B cell (primary cell): ENCODE measurements around the gene TMEM138. TPM values are rescaled to one million over a fixed set of nuclear protein-coding genes. Genes with fewer than 3 reads are reported as not detected.

Source experiments
- ATAC-seq: fragments of 200-7000 bp; cut with Tn5 transposase; one replicate; pipeline ENCODE4 v1.10.0; 2021; ENCODE audit warnings: low read depth, mild to moderate bottlenecking, moderate number of reproducible peaks, moderate library complexity
- CTCF ChIA-PET: fragments of 350-600 bp; sonication (Branson Sonifier 250); formaldehyde crosslinking; loops from one replicate; lab custom pipeline; 2021; ENCODE audit warnings: antibody characterized with exemption, inconsistent platforms; lab: Charles Lee
- POLR2A ChIA-PET: fragments of 350-600 bp; sonication (Branson Sonifier 250); formaldehyde crosslinking; loops from one replicate; lab custom pipeline; 2021; ENCODE audit warnings: antibody characterized with exemption; lab: Charles Lee
- DNase-seq: peaks from one replicate; pipeline ENCODE4 v3.0.0; 2013
- H2AFZ ChIP-seq: 2 replicates; pipeline ENCODE4 v1.6.1; 2012; ENCODE audit warnings: mild to moderate bottlenecking, low read depth, low read length; ENCODE audit not compliant: insufficient read depth, poor library complexity, severe bottlenecking
- H3K27ac ChIP-seq, 2 donors: 1 replicate in 1 of 2; 2 replicates in 1 of 2; pipeline ENCODE4 v1.5.1; 2012 to 2013; ENCODE audit warnings: low read length in 2 of 2, mild to moderate bottlenecking in 2 of 2, moderate library complexity in 1 of 2
- H3K27me3 ChIP-seq, 4 experiments: fragments of 200-600 bp in 1 of 4; sonication (generic) in 1 of 4; replicated peaks in 1 of 4; 1 replicate in 2 of 4; 2 replicates in 2 of 4; pipeline versions ENCODE4 v1.6.1 to v1.7.0; 2013 to 2016; ENCODE audit warnings: low read length in 3 of 4, mild to moderate bottlenecking in 2 of 4, mixed read lengths in 1 of 4, moderate library complexity in 1 of 4; ENCODE audit not compliant: insufficient read depth in 4 of 4, control insufficient read depth in 3 of 4; ENCODE audit errors: control extremely low read depth in 1 of 4
- H3K36me3 ChIP-seq, 2 experiments: replicated peaks in 1 of 2; 1 replicate in 1 of 2; 2 replicates in 1 of 2; pipeline versions ENCODE4 v1.6.1 to v1.7.1; 2013; ENCODE audit warnings: low read length in 1 of 2; ENCODE audit not compliant: insufficient read depth in 2 of 2, control insufficient read depth in 1 of 2; ENCODE audit errors: control extremely low read depth in 1 of 2, extremely low read depth in 1 of 2
- H3K4me1 ChIP-seq, 2 donors: fragments of 200-600 bp in 1 of 2; sonication (generic) in 1 of 2; 1 replicate in 1 of 2; 2 replicates in 1 of 2; pipeline versions ENCODE4 v1.5.1 to v1.6.1; 2013 to 2017; ENCODE audit warnings: low read length in 2 of 2; ENCODE audit not compliant: control insufficient read depth in 2 of 2, insufficient read depth in 2 of 2
- H3K4me2 ChIP-seq: replicated peaks from 2 replicates; pipeline ENCODE3; 2012; ENCODE audit warnings: mild to moderate bottlenecking, low read depth, low read length; ENCODE audit not compliant: poor library complexity, severe bottlenecking
- H3K4me3 ChIP-seq, 5 experiments: fragments of 200-600 bp in 1 of 5; sonication (generic) in 1 of 5; 1 replicate in 3 of 5; 2 replicates in 2 of 5; pipeline versions ENCODE4 v1.5.1 to v1.7.0; 2011 to 2016; ENCODE audit warnings: low read length in 4 of 5, mild to moderate bottlenecking in 4 of 5, low read depth in 2 of 5, control low read depth in 1 of 5, moderate library complexity in 1 of 5; ENCODE audit not compliant: insufficient read depth in 1 of 5; ENCODE audit errors: control extremely low read depth in 1 of 5, extremely low read depth in 1 of 5
- H3K79me2 ChIP-seq: fragments of 200-600 bp; sonication (generic); one replicate; pipeline ENCODE4 v1.6.0; 2016; ENCODE audit warnings: low read length; ENCODE audit not compliant: control insufficient read depth, insufficient read depth
- H3K9ac ChIP-seq: fragments of 200-600 bp; sonication (generic); 2 replicates; pipeline ENCODE4 v1.6.1; 2017; ENCODE audit warnings: mild to moderate bottlenecking, low read length, moderate library complexity
- H3K9me3 ChIP-seq, 3 donors: one replicate each; pipeline versions ENCODE4 v1.6.1 to v1.7.1; 2013; ENCODE audit warnings: low read length in 2 of 3; ENCODE audit not compliant: control insufficient read depth in 2 of 3, insufficient read depth in 1 of 3; ENCODE audit errors: control extremely low read depth in 1 of 3
- H4K20me1 ChIP-seq: 2 replicates; pipeline ENCODE4 v1.6.0; 2012; ENCODE audit warnings: mild to moderate bottlenecking, low read length; ENCODE audit not compliant: insufficient read depth, control insufficient read depth, poor library complexity, severe bottlenecking
- H3K27ac Mint-ChIP-seq: one replicate; pipeline ENCODE4 v1.8.0; 2021; ENCODE audit warnings: mixed read lengths
- H3K27me3 Mint-ChIP-seq: one replicate; pipeline ENCODE4 v1.8.0; 2021; ENCODE audit warnings: mixed read lengths
- H3K4me1 Mint-ChIP-seq: one replicate; pipeline ENCODE4 v1.8.0; 2021; ENCODE audit warnings: mixed read lengths
- H3K4me3 Mint-ChIP-seq: one replicate; pipeline ENCODE4 v1.8.0; 2021; ENCODE audit warnings: mixed read lengths
- H3K9me3 Mint-ChIP-seq: one replicate; pipeline ENCODE4 v1.8.0; 2022; ENCODE audit warnings: mixed read lengths; ENCODE audit not compliant: insufficient read depth
- EZH2 ChIP-seq: IDR thresholded peaks from 2 replicates; pipeline ENCODE4 v1.6.1; 2012; ENCODE audit warnings: borderline replicate concordance, low read depth, mild to moderate bottlenecking, moderate library complexity, low read length; ENCODE audit not compliant: insufficient read depth, poor library complexity, severe bottlenecking
- WGBS: methylation state at CpG from one replicate; pipeline ENCODE4 v1.1.5; 2013; ENCODE audit warnings: missing lambda C conversion rate; ENCODE audit not compliant: insufficient coverage; 5-methylcytosine and 5-hydroxymethylcytosine counted together
- intact Hi-C: fragments of 100-400 bp; cut with micrococcal nuclease; formaldehyde crosslinking; loops from one replicate; pipeline ENCODE4 v1.10.0; 2022
- polyA plus RNA-seq: library from polyadenylated mRNA; depleted of rRNA; stranded (reverse); fragments of >200 nt; gene quantifications from 2 replicates; pipeline ENCODE4 v1.2.3, GENCODE V29; 2012
- total RNA-seq, 2 donors: library from RNA; stranded (reverse); fragments of 120-200 nt in 1 of 2; gene quantifications; 1 replicate in 1 of 2; 2 replicates in 1 of 2; pipeline versions ENCODE4 v1.2.3 to v1.2.4, GENCODE V29; 2013 to 2022
- TF ChIP-seq, protein P1 (sequence below): fragments of 200-600 bp; IDR thresholded peaks from one replicate; pipeline ENCODE4 v1.8.0; 2022; ENCODE audit warnings: antibody characterized with exemption, mild to moderate bottlenecking

The TMEM138 gene
- total and polyA plus RNA-seq, 2 donors (not counting 1 experiment from before 2014, with no cell fraction given): 66.6 to 84.3 TPM

DNA sequence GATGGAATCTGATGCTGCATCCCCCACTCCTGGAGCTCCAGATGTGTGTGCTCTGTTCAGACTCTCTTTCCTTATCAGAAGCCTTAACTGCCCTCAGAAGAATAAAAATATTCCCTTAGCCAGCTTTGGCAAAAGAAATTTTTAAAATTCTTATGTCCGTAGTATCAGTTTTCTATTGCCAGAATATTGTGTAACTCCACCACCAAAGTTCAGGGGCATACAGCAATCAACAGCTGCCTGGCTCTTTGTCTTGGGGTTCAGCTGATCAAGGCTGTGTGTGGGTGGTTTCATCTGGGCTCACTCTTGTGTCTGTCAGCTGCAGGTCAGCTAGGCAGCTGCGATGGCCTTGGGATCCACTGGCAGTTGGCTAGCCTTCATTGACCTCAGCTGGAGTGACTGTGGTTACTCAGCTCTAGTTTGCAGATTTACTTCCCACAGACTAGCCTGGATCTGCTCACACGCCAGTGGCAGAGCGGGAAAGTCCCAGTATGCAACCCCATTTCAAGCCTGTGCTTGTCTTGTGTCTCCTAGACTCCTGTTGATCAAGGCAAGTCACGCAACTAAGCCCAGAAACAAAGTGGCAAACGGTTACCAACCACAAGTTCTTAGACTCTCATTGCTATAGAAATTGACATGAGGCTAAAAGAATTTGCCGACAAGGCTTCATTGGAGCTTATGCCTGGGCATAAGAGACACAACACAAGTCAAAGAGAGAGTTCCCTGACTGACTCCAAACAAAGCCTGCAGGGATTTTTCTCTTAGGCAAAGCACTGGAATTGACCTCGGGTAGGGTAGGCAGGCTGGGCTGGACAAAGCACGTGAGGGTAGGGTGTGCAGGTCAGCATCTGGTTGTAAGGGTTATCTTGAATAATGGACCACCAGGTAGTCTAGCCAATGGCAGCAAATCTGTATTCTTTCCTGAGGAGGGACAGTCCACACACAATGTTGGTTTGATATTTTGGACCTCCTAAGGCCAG, 7.5 kb downstream of the TMEM138 start:
- WGBS: 86% methylated on average over 8 of the region's 9 CpGs
- no peaks in the 10 kb centered on the region for H3K9me3 Mint-ChIP-seq
- Histone ChIP-seq H3K27me3 (no peaks in the 10 kb centered on the region), H3K4me2 (no peak overlapping the region), H3K27ac (no peak overlapping the region), H3K4me3 (no peak overlapping the region), H3K9me3 (peaks cover 0 to 1% (median 0%) of the 10 kb centered on the region in 3 donors), H3K79me2 (peaks cover under 1% of the 10 kb centered on the region), H2AFZ (no peak overlapping the region), H4K20me1 (no peaks in the 10 kb centered on the region), H3K4me1 (no peaks in the 10 kb centered on the region), H3K9ac (no peak overlapping the region), H3K36me3 (peaks cover 0 to 53% of the 10 kb centered on the region in 2 experiments)
- POLR2A ChIA-PET: interaction anchor here (0.5 to 1.4 kb wide), 2 partner anchors 14 to 743 kb away, joined by 3 to 8 read pairs; no protein-coding TSS in a partner anchor
- no peak overlapping the region for H3K4me3 Mint-ChIP-seq
- DNase-seq (no peak), ATAC-seq (no peak)
- no peaks in the 10 kb centered on the region for H3K4me1 Mint-ChIP-seq
- no peak for TF ChIP-seq EZH2
- TF ChIP-seq, protein P1, sequence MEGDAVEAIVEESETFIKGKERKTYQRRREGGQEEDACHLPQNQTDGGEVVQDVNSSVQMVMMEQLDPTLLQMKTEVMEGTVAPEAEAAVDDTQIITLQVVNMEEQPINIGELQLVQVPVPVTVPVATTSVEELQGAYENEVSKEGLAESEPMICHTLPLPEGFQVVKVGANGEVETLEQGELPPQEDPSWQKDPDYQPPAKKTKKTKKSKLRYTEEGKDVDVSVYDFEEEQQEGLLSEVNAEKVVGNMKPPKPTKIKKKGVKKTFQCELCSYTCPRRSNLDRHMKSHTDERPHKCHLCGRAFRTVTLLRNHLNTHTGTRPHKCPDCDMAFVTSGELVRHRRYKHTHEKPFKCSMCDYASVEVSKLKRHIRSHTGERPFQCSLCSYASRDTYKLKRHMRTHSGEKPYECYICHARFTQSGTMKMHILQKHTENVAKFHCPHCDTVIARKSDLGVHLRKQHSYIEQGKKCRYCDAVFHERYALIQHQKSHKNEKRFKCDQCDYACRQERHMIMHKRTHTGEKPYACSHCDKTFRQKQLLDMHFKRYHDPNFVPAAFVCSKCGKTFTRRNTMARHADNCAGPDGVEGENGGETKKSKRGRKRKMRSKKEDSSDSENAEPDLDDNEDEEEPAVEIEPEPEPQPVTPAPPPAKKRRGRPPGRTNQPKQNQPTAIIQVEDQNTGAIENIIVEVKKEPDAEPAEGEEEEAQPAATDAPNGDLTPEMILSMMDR: no peak
- CTCF ChIA-PET: interaction anchor here (0.7 to 20.9 kb wide), 4 partner anchors 13 to 66 kb away, joined by 3 to 436 read pairs (median 36); partner anchors contain the start of genes DDB1 and TKFC
- intact Hi-C loops: no loop called here
- peak overlapping the region; percentile 32 for H3K27ac Mint-ChIP-seq
- H3K27me3 Mint-ChIP-seq: no peaks in the 10 kb centered on the region
